H1 (cell line): ENCODE results near the gene CRTAP. TPM values are rescaled to one million over a fixed set of nuclear protein-coding genes. Genes with fewer than 3 reads are reported as not detected.

ENCODE experiments used
- CTCF ChIA-PET: fragments of 300-600 bp; sonication (Branson Sonifier 250); formaldehyde crosslinking; loops from one replicate; lab custom pipeline; 2021; ENCODE audit not compliant: partially characterized antibody; lab: Charles Lee
- POLR2A ChIA-PET: fragments of 300-600 bp; sonication (Branson Sonifier 250); formaldehyde crosslinking; loops from one replicate; lab custom pipeline; 2021; ENCODE audit warnings: inconsistent platforms; ENCODE audit not compliant: partially characterized antibody; lab: Charles Lee
- DNase-seq, 2 experiments: peaks; one replicate each; pipeline versions ENCODE4 v3.0.0 to v3.0.0-alpha.2; 2010 to 2022; ENCODE audit warnings: low spot score in 2 of 2, low read depth in 1 of 2, mixed read lengths in 1 of 2
- FAIRE-seq: peaks from 2 replicates; lab custom pipeline; 2011; peaks lifted over from hg19 to GRCh38; lab: Jason Lieb, UNC
- H2AFZ ChIP-seq: 2 replicates; pipeline ENCODE4 v1.8.1; 2012; ENCODE audit warnings: low read length, inconsistent platforms
- H2AK5ac ChIP-seq: 2 replicates; pipeline ENCODE4 v1.6.1; 2013; ENCODE audit warnings: low read depth, low read length
- H2BK120ac ChIP-seq: replicated peaks from 2 replicates; pipeline ENCODE3; 2013; ENCODE audit warnings: low read depth, low read length, inconsistent platforms
- H2BK12ac ChIP-seq: 2 replicates; pipeline ENCODE4 v1.6.1; 2013; ENCODE audit warnings: low read depth, low read length
- H2BK15ac ChIP-seq: 2 replicates; pipeline ENCODE4 v1.6.1; 2013; ENCODE audit warnings: low read length
- H2BK20ac ChIP-seq: 2 replicates; pipeline ENCODE4 v1.6.1; 2013; ENCODE audit warnings: low read length
- H2BK5ac ChIP-seq: 2 replicates; pipeline ENCODE4 v1.6.1; 2013; ENCODE audit warnings: low read depth, low read length
- H3K14ac ChIP-seq: 2 replicates; pipeline ENCODE4 v1.6.1; 2013; ENCODE audit warnings: inconsistent platforms; ENCODE audit not compliant: insufficient read length
- H3K18ac ChIP-seq: 2 replicates; pipeline ENCODE4 v1.6.1; 2013; ENCODE audit warnings: low read length; ENCODE audit errors: extremely low read depth
- H3K23ac ChIP-seq: 2 replicates; pipeline ENCODE4 v1.6.1; 2013; ENCODE audit warnings: inconsistent platforms; ENCODE audit not compliant: insufficient read length
- H3K23me2 ChIP-seq: 2 replicates; pipeline ENCODE4 v1.6.1; 2013; ENCODE audit warnings: low read depth, low read length
- H3K27ac ChIP-seq: 2 replicates; pipeline ENCODE4 v1.6.1; 2011; ENCODE audit warnings: low read depth, low read length, inconsistent platforms
- H3K27me3 ChIP-seq, 4 experiments: replicated peaks in 1 of 4; 1 replicate in 1 of 4; 2 replicates in 3 of 4; pipeline versions ENCODE4 v1.6.1 to v1.8.1; 2011 to 2013; ENCODE audit warnings: low read length in 3 of 4, mild to moderate bottlenecking in 3 of 4, inconsistent platforms in 2 of 4, mixed read lengths in 2 of 4, moderate library complexity in 1 of 4; ENCODE audit not compliant: control insufficient read depth in 3 of 4, insufficient read depth in 3 of 4; ENCODE audit errors: extremely low read depth in 1 of 4
- H3K36me3 ChIP-seq, 4 experiments: 2 replicates each; pipeline versions ENCODE4 v1.6.1 to v1.8.1; 2011 to 2013; ENCODE audit warnings: mild to moderate bottlenecking in 4 of 4, low read length in 3 of 4, moderate library complexity in 2 of 4, control low read depth in 1 of 4, inconsistent platforms in 1 of 4; ENCODE audit not compliant: insufficient read depth in 4 of 4, control insufficient read depth in 2 of 4
- H3K4ac ChIP-seq: replicated peaks from 2 replicates; pipeline ENCODE3; 2013; ENCODE audit warnings: low read length, low read depth, mixed read lengths, inconsistent platforms; ENCODE audit not compliant: insufficient read length
- H3K4me1 ChIP-seq, 4 experiments: replicated peaks in 1 of 4; 1 replicate in 1 of 4; 2 replicates in 3 of 4; pipeline versions ENCODE4 v1.6.1 to v1.8.1; 2011 to 2013; ENCODE audit warnings: low read length in 3 of 4, inconsistent platforms in 2 of 4, mixed read lengths in 1 of 4; ENCODE audit not compliant: insufficient read depth in 4 of 4, control insufficient read depth in 3 of 4
- H3K4me2 ChIP-seq, 2 experiments: 2 replicates each; pipeline versions ENCODE4 v1.6.1 to v1.8.1; 2011 to 2013; ENCODE audit warnings: low read depth in 2 of 2, low read length in 2 of 2, control low read depth in 1 of 2, inconsistent platforms in 1 of 2, mild to moderate bottlenecking in 1 of 2; ENCODE audit not compliant: insufficient read depth in 1 of 2
- H3K4me3 ChIP-seq, 4 experiments: fragments of 200-600, 300-600 bp in 1 of 4; sonication (generic), shearing (Covaris generic), sonication (Bioruptor Twin) in 1 of 4; 2 replicates each; pipeline versions ENCODE4 v1.5.1 to v1.8.1; 2011 to 2016; ENCODE audit warnings: low read length in 4 of 4, low read depth in 3 of 4, control low read depth in 2 of 4, inconsistent platforms in 2 of 4, mild to moderate bottlenecking in 2 of 4, mixed read lengths in 1 of 4, moderate library complexity in 1 of 4; ENCODE audit not compliant: insufficient read depth in 2 of 4; ENCODE audit errors: extremely low read depth in 1 of 4
- H3K56ac ChIP-seq: replicated peaks from 2 replicates; pipeline ENCODE3; 2013; ENCODE audit warnings: low read depth, mild to moderate bottlenecking, mixed read lengths, low read length, inconsistent platforms; ENCODE audit not compliant: insufficient read length
- H3K79me1 ChIP-seq: 2 replicates; pipeline ENCODE4 v1.6.1; 2013; ENCODE audit warnings: low read depth, low read length, control low read depth
- H3K79me2 ChIP-seq, 2 experiments: 2 replicates each; pipeline versions ENCODE4 v1.6.1 to v1.8.1; 2012 to 2013; ENCODE audit warnings: low read length in 2 of 2, mild to moderate bottlenecking in 2 of 2, inconsistent platforms in 1 of 2; ENCODE audit not compliant: insufficient read depth in 2 of 2, control insufficient read depth in 1 of 2
- H3K9ac ChIP-seq, 4 experiments: replicated peaks in 1 of 4; 1 replicate in 1 of 4; 2 replicates in 3 of 4; pipeline versions ENCODE4 v1.6.1 to v1.8.1; 2011 to 2013; ENCODE audit warnings: low read depth in 3 of 4, low read length in 3 of 4, control low read depth in 2 of 4, mild to moderate bottlenecking in 2 of 4, moderate library complexity in 2 of 4, inconsistent platforms in 1 of 4; ENCODE audit errors: extremely low read depth in 1 of 4
- H3K9me3 ChIP-seq, 2 experiments: 2 replicates each; pipeline versions ENCODE4 v1.6.1 to v1.8.1; 2012 to 2013; ENCODE audit warnings: mild to moderate bottlenecking in 2 of 2, moderate library complexity in 2 of 2, control low read depth in 1 of 2, inconsistent platforms in 1 of 2, low read depth in 1 of 2, low read length in 1 of 2, mixed read lengths in 1 of 2; ENCODE audit not compliant: insufficient read depth in 2 of 2
- H4K20me1 ChIP-seq, 2 experiments: replicated peaks in 1 of 2; 2 replicates each; pipeline versions ENCODE3 to v1.8.1; 2011 to 2013; ENCODE audit warnings: inconsistent platforms in 2 of 2, low read length in 2 of 2, mild to moderate bottlenecking in 1 of 2; ENCODE audit not compliant: insufficient read depth in 2 of 2, control insufficient read depth in 1 of 2
- H4K5ac ChIP-seq: 2 replicates; pipeline ENCODE4 v1.6.1; 2013; ENCODE audit warnings: low read length, low read depth, mixed read lengths, inconsistent platforms; ENCODE audit not compliant: insufficient read length
- H4K8ac ChIP-seq: 2 replicates; pipeline ENCODE4 v1.8.0; 2013; ENCODE audit warnings: mild to moderate bottlenecking, moderate library complexity, low read length, inconsistent platforms; ENCODE audit not compliant: insufficient read depth; ENCODE audit errors: extremely low read depth
- H4K91ac ChIP-seq: replicated peaks from 2 replicates; pipeline ENCODE3; 2013; ENCODE audit warnings: low read length, mixed read lengths, inconsistent platforms; ENCODE audit not compliant: insufficient read length
- BCL11A ChIP-seq, 2 experiments: IDR thresholded peaks; one replicate each; pipeline ENCODE4 v1.6.1; 2011; ENCODE audit warnings: low read depth in 2 of 2, low read length in 2 of 2, mild to moderate bottlenecking in 2 of 2
- CBX8 ChIP-seq: fragments of 300-800, 300-1000 bp; sonication (generic); IDR thresholded peaks from 2 replicates; pipeline ENCODE4 v1.7.1; 2016; ENCODE audit warnings: low read depth, low read length, borderline replicate concordance
- CHD2 ChIP-seq: IDR thresholded peaks from 2 replicates; pipeline ENCODE4 v1.6.1; 2012; ENCODE audit warnings: low read length, improper control_type of control experiment
- CTBP2 ChIP-seq: IDR thresholded peaks from 2 replicates; pipeline ENCODE4 v1.7.0; 2011; ENCODE audit warnings: borderline replicate concordance, mild to moderate bottlenecking, moderate library complexity, mixed read lengths, low read length; ENCODE audit not compliant: insufficient read depth, insufficient read length
- EP300 ChIP-seq, 2 experiments: IDR thresholded peaks; 1 replicate in 1 of 2; 2 replicates in 1 of 2; pipeline ENCODE4 v1.6.1; 2011 to 2012; ENCODE audit warnings: low read depth in 2 of 2, low read length in 2 of 2, mild to moderate bottlenecking in 2 of 2, borderline replicate concordance in 1 of 2, inconsistent platforms in 1 of 2, moderate library complexity in 1 of 2
- EZH2 ChIP-seq: fragments of 200-600 bp; sonication (generic); IDR thresholded peaks from 2 replicates; pipeline ENCODE4 v1.7.1; 2012; ENCODE audit warnings: low read depth, mild to moderate bottlenecking, moderate library complexity, low read length, inconsistent platforms; ENCODE audit not compliant: severe bottlenecking
- POU5F1 ChIP-seq: IDR thresholded peaks from 2 replicates; pipeline ENCODE4 v1.6.1; 2011; ENCODE audit warnings: low read depth, mild to moderate bottlenecking, low read length, moderate library complexity
- SP2 ChIP-seq: IDR thresholded peaks from 2 replicates; pipeline ENCODE4 v1.6.1; 2012; ENCODE audit warnings: mild to moderate bottlenecking, low read length, inconsistent platforms
- SP4 ChIP-seq: IDR thresholded peaks from 2 replicates; pipeline ENCODE4 v1.6.1; 2012; ENCODE audit warnings: low read length, inconsistent platforms
- USF2 ChIP-seq: IDR thresholded peaks from 2 replicates; pipeline ENCODE4 v1.6.1; 2011; ENCODE audit warnings: low read length, improper control_type of control experiment
- polyA plus RNA-seq, 7 experiments: library from polyadenylated mRNA; depleted of rRNA in 3 of 7; stranded (reverse) in 5 of 7; unstranded in 2 of 7; fragments of >200 nt in 5 of 7; fragments of 200-250 nt in 2 of 7; gene quantifications; 1 replicate in 5 of 7; 2 replicates in 1 of 7; 4 replicates in 1 of 7; pipeline versions ENCODE4 v1.2.1 to v1.2.3, GENCODE V29; 2011 to 2013; ENCODE audit warnings: missing spikeins in 2 of 7, mixed read lengths in 2 of 7
- total RNA-seq: library from RNA; stranded (reverse); fragmentation: NEBNext Ultra II Directional; extraction: Animal tissue kit (Norgen Biotek cat#: 25700); gene quantifications from 2 replicates; pipeline ENCODE4 v1.2.1, GENCODE V29; 2021

CRTAP gene
- total and polyA plus RNA-seq, 2 of the 8 experiments (the other 6 are each of a cell fraction or from before 2014, with no cell fraction given): 159 to 188 TPM

GRCh38 chr3:33088691-33089090 is 25.1 kb upstream of the CRTAP start:
- peaks cover 0 to 11% of the 10 kb centered on the region in 2 experiments for H4K20me1 ChIP-seq

More at GRCh38 chr3:33088691-33089090, 25.1 kb upstream of the CRTAP start:
- Histone ChIP-seq H3K18ac (no peak overlapping the region), H4K8ac (no peak overlapping the region), H2BK20ac (no peak overlapping the region), H3K27me3 (no peaks in the 10 kb centered on the region), H3K79me1 (peaks cover 15% of the 10 kb centered on the region), H3K4me3 (no peak overlapping the region), H3K14ac (no peak overlapping the region)
- no peak for DNase-seq
- ChIA-PET POLR2A (no interaction called here), CTCF (no interaction called here)
- no peak for TF ChIP-seq EZH2
- no peak for TF ChIP-seq SP4
- TF ChIP-seq USF2: no peak
- no peak for TF ChIP-seq CHD2
- no peak for TF ChIP-seq EP300 (IDR thresholded peaks at IDR 0.05; ENCODE audit: borderline replicate concordance in 1 of 2, low read depth in 2 of 2, low read length in 2 of 2)
- TF ChIP-seq POU5F1: no peak
- no peak for TF ChIP-seq CTBP2
- TF ChIP-seq BCL11A (IDR thresholded peaks at IDR 0.05; ENCODE audit: low read depth in 2 of 2, low read length in 2 of 2): no peak
- TF ChIP-seq CBX8: no peak
- TF ChIP-seq SP2: no peak
- TF ChIP-seq, all 59 proteins: peak for 0
- no peak for FAIRE-seq
- Histone ChIP-seq H3K4me2 (no peak overlapping the region), H3K9me3 (no peaks in the 10 kb centered on the region), H2BK12ac (no peak overlapping the region), H2BK5ac (no peak overlapping the region), H3K4ac (no peak overlapping the region), H3K56ac (no peak overlapping the region), H3K23me2 (no peaks in the 10 kb centered on the region), H4K91ac (no peak overlapping the region), H2AK5ac (no peak overlapping the region), H3K4me1 (no peaks in the 10 kb centered on the region; a peak in 1 of 7 replicates), H2BK15ac (no peak overlapping the region), H4K5ac (no peak overlapping the region), H2AFZ (no peak overlapping the region), H3K36me3 (peaks cover 3 to 9% (median 7%) of the 10 kb centered on the region in 4 experiments; a peak in 6 of 8 replicates), H3K27ac (no peak overlapping the region), H3K23ac (no peak overlapping the region), H3K79me2 (peaks cover 0 to 66% of the 10 kb centered on the region in 2 experiments; a peak in 2 of 4 replicates), H2BK120ac (no peak overlapping the region), H3K9ac (no peak overlapping the region)
